Suprapubic skin (tissue), 4 donors: ENCODE measurements around the gene LUC7L2. TPM values are rescaled to one million over a fixed set of nuclear protein-coding genes. Genes with fewer than 3 reads are reported as not detected.

Experiments used
- DNase-seq, 2 donors: peaks; one replicate each; pipeline ENCODE4 v3.0.0-alpha.2; 2019; ENCODE audit warnings: low spot score in 2 of 2
- H3K27ac ChIP-seq: fragments of 200-600 bp; sonication (generic); one replicate; pipeline ENCODE4 v1.5.1; 2019
- H3K27me3 ChIP-seq: fragments of 200-600 bp; sonication (generic); one replicate; pipeline ENCODE4 v1.5.1; 2019
- H3K36me3 ChIP-seq: fragments of 200-600 bp; sonication (generic); one replicate; pipeline ENCODE4 v1.5.1; 2019
- H3K4me1 ChIP-seq: fragments of 200-600 bp; sonication (generic); one replicate; pipeline ENCODE4 v1.5.1; 2019
- H3K4me3 ChIP-seq: fragments of 200-600 bp; sonication (generic); one replicate; pipeline ENCODE4 v1.5.1; 2019; ENCODE audit warnings: mild to moderate bottlenecking
- H3K9me3 ChIP-seq: fragments of 200-600 bp; sonication (generic); one replicate; pipeline ENCODE4 v1.5.1; 2019
- CTCF ChIP-seq, 2 donors: fragments of 200-600 bp in 1 of 2; fragments of 450-650 bp in 1 of 2; sonication (generic) in 1 of 2; IDR thresholded peaks; one replicate each; pipeline ENCODE4 v1.5.1; 2016 to 2019; ENCODE audit warnings: antibody characterized with exemption in 2 of 2, mild to moderate bottlenecking in 1 of 2, moderate library complexity in 1 of 2
- EP300 ChIP-seq: sonication (generic); formaldehyde crosslinking; IDR thresholded peaks from one replicate; pipeline ENCODE4 v1.6.1; 2017; ENCODE audit warnings: antibody characterized with exemption
- POLR2A ChIP-seq, 2 donors: fragments of 450-650 bp; IDR thresholded peaks; one replicate each; pipeline ENCODE4 v1.6.1; 2017; ENCODE audit warnings: antibody characterized with exemption in 2 of 2, mild to moderate bottlenecking in 2 of 2, moderate library complexity in 2 of 2
- POLR2AphosphoS5 ChIP-seq, 3 donors: sonication (generic); formaldehyde crosslinking; IDR thresholded peaks; one replicate each; pipeline ENCODE4 v1.6.1; 2017; ENCODE audit warnings: antibody characterized with exemption in 3 of 3
- WGBS: methylation state at CpG from one replicate; pipeline ENCODE4 v1.1.5; 2018; 5-methylcytosine and 5-hydroxymethylcytosine counted together
- total RNA-seq, 4 donors: library from RNA; depleted of rRNA; stranded (reverse); fragments of >200 nt; gene quantifications; one replicate each; pipeline ENCODE4 v1.1.0, GENCODE V29; 2016

The LUC7L2 gene
- total RNA-seq, 4 donors from 2014 or later, result 39.7 to 115 (median 51.5) TPM

- no peak for DNase-seq
- H3K27ac ChIP-seq, result no peak overlapping the region
- WGBS, result 96% methylated on average over 2 of the region's 2 CpGs
- no peaks in the 10 kb centered on the region for H3K27me3 ChIP-seq
- no peak overlapping the region for H3K4me3 ChIP-seq
- no peaks in the 10 kb centered on the region for H3K9me3 ChIP-seq
- TF ChIP-seq CTCF (IDR thresholded peaks at IDR 0.05) (no peak), EP300 (no peak), POLR2A (IDR thresholded peaks at IDR 0.05) (no peak), POLR2AphosphoS5 (IDR thresholded peaks at IDR 0.05) (no peak)
- no peaks in the 10 kb centered on the region for H3K36me3 ChIP-seq
- peaks cover 12% of the 10 kb centered on the region for H3K4me1 ChIP-seq
Observed at GRCh38 chr7:139339025-139339424, 20.7 kb upstream of the LUC7L2 start.

- Histone ChIP-seq H3K27ac (peak overlapping the region; percentile 100), H3K36me3 (no peaks in the 10 kb centered on the region), H3K9me3 (no peaks in the 10 kb centered on the region), H3K27me3 (no peaks in the 10 kb centered on the region), H3K4me1 (peaks cover 12% of the 10 kb centered on the region), H3K4me3 (peak overlapping the region; percentile 88)
- 87% methylated on average over 13 of the region's 13 CpGs for WGBS
- no peak for DNase-seq
- TF ChIP-seq POLR2A (IDR thresholded peaks at IDR 0.05) (no peak), POLR2AphosphoS5 (IDR thresholded peaks at IDR 0.05) (no peak), CTCF (IDR thresholded peaks at IDR 0.05) (no peak), EP300 (no peak)
Observed at GRCh38 chr7:139339698-139340036, 20.0 kb upstream of the LUC7L2 start.

GRCh38 chr7:139340037-139340807 is 19.5 kb upstream of the LUC7L2 start:
- Histone ChIP-seq H3K4me1 (peaks cover 12% of the 10 kb centered on the region), H3K27ac (peak overlapping the region; percentile 100), H3K27me3 (no peaks in the 10 kb centered on the region), H3K9me3 (no peaks in the 10 kb centered on the region), H3K4me3 (peak overlapping the region; percentile 88), H3K36me3 (no peaks in the 10 kb centered on the region)
- WGBS, result 5% methylated on average over 22 of the region's 66 CpGs
- DNase-seq, result peak; percentile 100
- TF ChIP-seq CTCF (IDR thresholded peaks at IDR 0.05), result peak; percentile 52 to 77
- no peak for TF ChIP-seq POLR2A (IDR thresholded peaks at IDR 0.05)
- peak; percentile 87 to 99 (median 91) for TF ChIP-seq POLR2AphosphoS5 (IDR thresholded peaks at IDR 0.05)
- TF ChIP-seq EP300, result no peak

- peaks cover 12% of the 10 kb centered on the region for H3K4me1 ChIP-seq
- peak overlapping the region; percentile 100 for H3K27ac ChIP-seq
- H3K27me3 ChIP-seq, result no peaks in the 10 kb centered on the region
- peak overlapping the region; percentile 88 for H3K4me3 ChIP-seq
- H3K36me3 ChIP-seq, result no peaks in the 10 kb centered on the region
- under 1% methylated on average over 9 of the region's 9 CpGs for WGBS
- TF ChIP-seq POLR2A (IDR thresholded peaks at IDR 0.05) (no peak), CTCF (IDR thresholded peaks at IDR 0.05) (no peak), EP300 (no peak), POLR2AphosphoS5 (IDR thresholded peaks at IDR 0.05) (no peak)
- DNase-seq, result peak; percentile 91 to 93
- H3K9me3 ChIP-seq, result no peaks in the 10 kb centered on the region
Observed at GRCh38 chr7:139340808-139341057, 19.0 kb upstream of the LUC7L2 start.

GRCh38 chr7:139341058-139341775 is 18.5 kb upstream of the LUC7L2 start, which contains the start of gene FMC1:
Gene FMC1, plus strand, starts transcription at chr7:139341337. Its CDS starts 48 bp downstream, at chr7:139341385.
- no peaks in the 10 kb centered on the region for H3K27me3 ChIP-seq
- peak within 1 kb of the TSS; percentile 100 for H3K27ac ChIP-seq
- DNase-seq, result peak; percentile 96 to 98
- H3K4me1 ChIP-seq, result peaks cover 12% of the 10 kb centered on the region
- no peaks in the 10 kb centered on the region for H3K9me3 ChIP-seq
- peaks cover 4% of the 10 kb centered on the region for H3K36me3 ChIP-seq
- TF ChIP-seq EP300 (no peak), CTCF (IDR thresholded peaks at IDR 0.05) (peak in 1 of 2 donors; percentile 49), POLR2A (IDR thresholded peaks at IDR 0.05) (peak; percentile 26 to 62), POLR2AphosphoS5 (IDR thresholded peaks at IDR 0.05) (peak; percentile 8 to 52 (median 20))
- WGBS, result 0% methylated on average over 21 of the region's 54 CpGs
- H3K4me3 ChIP-seq, result peak within 1 kb of the TSS; percentile 88
